ENCODE results near the gene DUSP2. TPM values are rescaled to one million over a fixed set of nuclear protein-coding genes. Genes with fewer than 3 reads are reported as not detected.

DUSP2 gene
- polyA plus RNA-seq, 3 donors: 48.4 to 392 (median 66.1) TPM

- Histone ChIP-seq H4K20me1 (ENCODE audit: insufficient read depth, low read length) (no peaks in the 10 kb centered on the region), H3K4me3 (replicated peaks in 1 of 3; ENCODE audit: low read depth in 2 of 3, low read length in 3 of 3) (no peak overlapping the region), H3K9ac (ENCODE audit: insufficient read depth, low read length, poor library complexity, severe bottlenecking) (no peak overlapping the region), H3K79me2 (ENCODE audit: insufficient read depth, low read length) (no peaks in the 10 kb centered on the region), H2AFZ (ENCODE audit: insufficient read depth, low read depth, low read length, poor library complexity, severe bottlenecking) (no peak overlapping the region), H3K4me1 (ENCODE audit: control insufficient read depth in 1 of 2, insufficient read depth in 2 of 2, low read length in 2 of 2) (no peaks in the 10 kb centered on the region), H3K9me3 (replicated peaks in 1 of 2; ENCODE audit: control insufficient read depth in 1 of 2, insufficient read depth in 1 of 2, low read length in 2 of 2) (no peaks in the 10 kb centered on the region), H3K27ac (ENCODE audit: low read depth in 1 of 2, low read length in 2 of 2) (no peak overlapping the region), H3K36me3 (replicated peaks in 1 of 2; ENCODE audit: control insufficient read depth in 1 of 2, insufficient read depth in 2 of 2, low read length in 2 of 2) (no peaks in the 10 kb centered on the region), H3K4me2 (replicated peaks; ENCODE audit: extremely low read depth, low read length, poor library complexity, severe bottlenecking) (no peak overlapping the region), H3K27me3 (ENCODE audit: control insufficient read depth in 2 of 2, insufficient read depth in 2 of 2, low read length in 2 of 2) (no peaks in the 10 kb centered on the region)
- no peaks in the 10 kb centered on the region for H3K9me3 Mint-ChIP-seq
- TF ChIP-seq, protein P1, sequence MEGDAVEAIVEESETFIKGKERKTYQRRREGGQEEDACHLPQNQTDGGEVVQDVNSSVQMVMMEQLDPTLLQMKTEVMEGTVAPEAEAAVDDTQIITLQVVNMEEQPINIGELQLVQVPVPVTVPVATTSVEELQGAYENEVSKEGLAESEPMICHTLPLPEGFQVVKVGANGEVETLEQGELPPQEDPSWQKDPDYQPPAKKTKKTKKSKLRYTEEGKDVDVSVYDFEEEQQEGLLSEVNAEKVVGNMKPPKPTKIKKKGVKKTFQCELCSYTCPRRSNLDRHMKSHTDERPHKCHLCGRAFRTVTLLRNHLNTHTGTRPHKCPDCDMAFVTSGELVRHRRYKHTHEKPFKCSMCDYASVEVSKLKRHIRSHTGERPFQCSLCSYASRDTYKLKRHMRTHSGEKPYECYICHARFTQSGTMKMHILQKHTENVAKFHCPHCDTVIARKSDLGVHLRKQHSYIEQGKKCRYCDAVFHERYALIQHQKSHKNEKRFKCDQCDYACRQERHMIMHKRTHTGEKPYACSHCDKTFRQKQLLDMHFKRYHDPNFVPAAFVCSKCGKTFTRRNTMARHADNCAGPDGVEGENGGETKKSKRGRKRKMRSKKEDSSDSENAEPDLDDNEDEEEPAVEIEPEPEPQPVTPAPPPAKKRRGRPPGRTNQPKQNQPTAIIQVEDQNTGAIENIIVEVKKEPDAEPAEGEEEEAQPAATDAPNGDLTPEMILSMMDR (IDR thresholded peaks at IDR 0.05): no peak
- intact Hi-C loops (cut with micrococcal nuclease): no loop called here
- H3K4me3 Mint-ChIP-seq: no peak overlapping the region
- H3K27me3 Mint-ChIP-seq (ENCODE audit: low read depth in 3 of 3): peaks cover 3 to 7% (median 6%) of the 10 kb centered on the region in 3 donors
- H3K4me1 Mint-ChIP-seq: peaks cover under 1% of the 10 kb centered on the region
- peak in 1 of 3 donors; percentile 27 for DNase-seq
- 88% methylated on average over 7 of the region's 8 CpGs for WGBS (ENCODE audit: insufficient coverage)
- H3K27ac Mint-ChIP-seq: peak overlapping the region in 1 of 7 donors; percentile 30
- H3K36me3 Mint-ChIP-seq: no peaks in the 10 kb centered on the region
These were observed 9.0 kb downstream of the DUSP2 start for GRCh38 chr2:96136129-96136720.

DNA sequence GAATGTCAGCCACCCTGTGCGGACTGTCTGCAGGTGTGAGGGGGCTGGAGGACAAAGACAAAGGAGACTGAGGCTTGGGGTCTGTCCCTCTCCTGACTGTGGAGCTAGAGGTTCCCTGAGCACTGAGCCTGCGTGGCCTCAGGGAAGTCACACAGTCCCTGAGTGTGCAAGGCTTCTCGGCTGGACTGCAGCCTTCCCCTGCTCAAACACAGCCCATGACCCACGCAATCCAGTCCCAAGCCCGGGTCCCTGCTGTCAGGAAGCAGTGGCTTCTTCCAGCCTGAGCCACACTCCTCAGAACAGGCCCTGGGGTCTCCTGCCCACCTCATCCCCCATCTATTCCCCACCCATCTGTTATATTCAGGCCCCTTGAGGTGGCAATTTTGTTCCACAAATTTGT is 9.6 kb downstream of the DUSP2 start:
- H3K9me3 Mint-ChIP-seq: no peaks in the 10 kb centered on the region
- no peaks in the 10 kb centered on the region for H3K79me2 ChIP-seq (ENCODE audit: insufficient read depth, low read length)
- H4K20me1 ChIP-seq (ENCODE audit: insufficient read depth, low read length): no peaks in the 10 kb centered on the region
- H3K4me1 ChIP-seq (ENCODE audit: control insufficient read depth in 1 of 2, insufficient read depth in 2 of 2, low read length in 2 of 2): no peaks in the 10 kb centered on the region
- no peak overlapping the region for H3K27ac ChIP-seq (ENCODE audit: low read depth in 1 of 2, low read length in 2 of 2)
- H2AFZ ChIP-seq (ENCODE audit: insufficient read depth, low read depth, low read length, poor library complexity, severe bottlenecking): no peak overlapping the region
- intact Hi-C loops (cut with micrococcal nuclease): no loop called here
- no peak overlapping the region for H3K4me3 Mint-ChIP-seq
- no peaks in the 10 kb centered on the region for H3K9me3 ChIP-seq (replicated peaks in 1 of 2; ENCODE audit: control insufficient read depth in 1 of 2, insufficient read depth in 1 of 2, low read length in 2 of 2)
- peaks cover 3 to 7% (median 6%) of the 10 kb centered on the region in 3 donors for H3K27me3 Mint-ChIP-seq (ENCODE audit: low read depth in 3 of 3)
- no peak overlapping the region for H3K4me2 ChIP-seq (replicated peaks; ENCODE audit: extremely low read depth, low read length, poor library complexity, severe bottlenecking)
- WGBS (ENCODE audit: insufficient coverage): 93% methylated on average over 5 of the region's 5 CpGs
- H3K4me3 ChIP-seq (replicated peaks in 1 of 3; ENCODE audit: low read depth in 2 of 3, low read length in 3 of 3): no peak overlapping the region
- no peak overlapping the region for H3K9ac ChIP-seq (ENCODE audit: insufficient read depth, low read length, poor library complexity, severe bottlenecking)
- peak in 1 of 3 donors; percentile 31 for DNase-seq
- TF ChIP-seq, protein P1 (IDR thresholded peaks at IDR 0.05): no peak
- H3K27ac Mint-ChIP-seq: no peak overlapping the region
- no peaks in the 10 kb centered on the region for H3K36me3 Mint-ChIP-seq
- no peaks in the 10 kb centered on the region for H3K36me3 ChIP-seq (replicated peaks in 1 of 2; ENCODE audit: control insufficient read depth in 1 of 2, insufficient read depth in 2 of 2, low read length in 2 of 2)
- H3K27me3 ChIP-seq (ENCODE audit: control insufficient read depth in 2 of 2, insufficient read depth in 2 of 2, low read length in 2 of 2): no peaks in the 10 kb centered on the region
- no peaks in the 10 kb centered on the region for H3K4me1 Mint-ChIP-seq
